GM23338 (cell line): Measurements from ENCODE around the gene ALDH2. TPM values are rescaled to one million over a fixed set of nuclear protein-coding genes. Genes with fewer than 3 reads are reported as not detected.

ENCODE experiments used
- ETS1 ChIP-seq: IDR thresholded peaks from 2 replicates; pipeline ENCODE4 v1.6.1; 2016; ENCODE audit warnings: antibody characterized with exemption
- JUNB ChIP-seq: IDR thresholded peaks from one replicate; pipeline ENCODE4 v1.6.1; 2016; ENCODE audit warnings: antibody characterized with exemption; ENCODE audit not compliant: unreplicated experiment
- REST ChIP-seq: IDR thresholded peaks from one replicate; pipeline ENCODE4 v1.6.1; 2018; ENCODE audit warnings: antibody characterized with exemption; ENCODE audit not compliant: unreplicated experiment
- STAT1 ChIP-seq: IDR thresholded peaks from one replicate; pipeline ENCODE4 v1.6.1; 2016; ENCODE audit warnings: antibody characterized with exemption; ENCODE audit not compliant: unreplicated experiment
- ZNF114 ChIP-seq: fragments of 250-450 bp; sonication (Bioruptor Pico); IDR thresholded peaks from 2 replicates; pipeline ENCODE4 v1.5.0; 2020; ENCODE audit warnings: mild to moderate bottlenecking, moderate library complexity
- ZNF331 ChIP-seq: fragments of 250-450 bp; sonication (Bioruptor Pico); IDR thresholded peaks from 2 replicates; pipeline ENCODE4 v1.5.0; 2020; ENCODE audit warnings: low read depth, mild to moderate bottlenecking, moderate library complexity
- ZNF462 ChIP-seq: fragments of 250-450 bp; sonication (Bioruptor Pico); IDR thresholded peaks from 2 replicates; pipeline ENCODE4 v1.5.0; 2020; ENCODE audit warnings: mild to moderate bottlenecking, moderate library complexity
- polyA plus RNA-seq: library from polyadenylated mRNA; unstranded; fragments of >200 nt; fragmentation: Nextera tagmentation; extraction: Ambion mirVana; gene quantifications from 2 replicates; pipeline ENCODE4 v1.2.1, GENCODE V29; 2016
- total RNA-seq: library from RNA; depleted of rRNA; stranded (reverse); fragments of >200 nt; shearing (Covaris generic); gene quantifications from 2 replicates; pipeline ENCODE4 v1.2.3, GENCODE V29; 2014

The ALDH2 gene
- total and polyA plus RNA-seq, 2 experiments from 2014 or later, result 14.9 to 50.5 TPM

- TF ChIP-seq REST, result no peak
- TF ChIP-seq STAT1, result no peak
- no peak for TF ChIP-seq ETS1
- TF ChIP-seq JUNB, result no peak
- TF ChIP-seq ZNF462, result no peak
- TF ChIP-seq ZNF114, result no peak
- no peak for TF ChIP-seq ZNF331 (CRISPR knock-in tag)
Measured at GRCh38 chr12:111785651-111786050, 18.9 kb downstream of the ALDH2 start (continued).
